Measurements from ENCODE around the gene ADAMTS6.

DNA sequence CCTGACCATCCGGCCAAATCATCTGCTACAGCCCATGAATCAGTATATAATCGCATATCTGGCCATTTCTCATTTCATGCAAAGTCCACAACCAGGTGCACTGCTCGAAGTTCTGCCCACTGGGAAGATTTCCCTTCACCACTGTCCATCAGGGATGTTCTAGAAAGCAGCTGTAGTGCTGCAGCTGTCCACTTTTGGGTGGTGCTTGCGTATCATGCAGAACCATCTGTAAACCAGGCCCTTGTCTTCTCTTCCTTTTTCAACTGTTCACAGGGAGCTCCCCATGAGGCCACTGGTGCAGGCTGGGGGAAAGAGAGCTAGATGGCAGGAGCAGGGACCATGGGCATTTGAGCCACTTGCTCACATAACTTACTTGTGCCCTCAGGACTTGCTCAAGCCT lies 7.4 kb upstream of the ADAMTS6 start:
- TF ChIP-seq CTCF (IDR thresholded peaks at IDR 0.05) (no peak), POLR2A (IDR thresholded peaks at IDR 0.05) (no peak)

All from Peyer's patch (tissue), 4 donors.